H9 (cell line): Measurements from ENCODE around the gene MOCOS. TPM values are rescaled to one million over a fixed set of nuclear protein-coding genes. Genes with fewer than 3 reads are reported as not detected.

Experiments used
- DNase-seq: peaks from one replicate; pipeline ENCODE4 v3.0.0-alpha.2; 2017
- H2AFZ ChIP-seq: one replicate; pipeline ENCODE4 v1.6.1; 2013; ENCODE audit warnings: mild to moderate bottlenecking, low read length, control low read depth, moderate library complexity
- H2AK5ac ChIP-seq: 2 replicates; pipeline ENCODE4 v1.6.1; 2013; ENCODE audit warnings: low read length, control low read depth, mixed read lengths; ENCODE audit not compliant: insufficient read length
- H2BK120ac ChIP-seq: one replicate; pipeline ENCODE4 v1.6.1; 2013; ENCODE audit warnings: low read depth, mild to moderate bottlenecking, low read length, control low read depth, inconsistent platforms; ENCODE audit not compliant: poor library complexity, severe bottlenecking
- H2BK12ac ChIP-seq: 2 replicates; pipeline ENCODE4 v1.6.1; 2013; ENCODE audit warnings: low read length, control low read depth, mixed read lengths, low read depth; ENCODE audit not compliant: insufficient read length
- H2BK15ac ChIP-seq: 2 replicates; pipeline ENCODE4 v1.6.1; 2013; ENCODE audit warnings: low read depth, low read length, control low read depth
- H2BK20ac ChIP-seq: one replicate; pipeline ENCODE4 v1.6.1; 2013; ENCODE audit warnings: low read depth, mild to moderate bottlenecking, low read length, control low read depth, inconsistent platforms; ENCODE audit not compliant: poor library complexity, severe bottlenecking
- H2BK5ac ChIP-seq: 2 replicates; pipeline ENCODE4 v1.6.1; 2013; ENCODE audit warnings: low read length, control low read depth, mixed read lengths; ENCODE audit not compliant: insufficient read length
- H3K14ac ChIP-seq: 2 replicates; pipeline ENCODE4 v1.6.1; 2013; ENCODE audit warnings: low read length, control low read depth; ENCODE audit not compliant: insufficient read depth
- H3K18ac ChIP-seq: 2 replicates; pipeline ENCODE4 v1.6.1; 2013; ENCODE audit warnings: low read depth, mild to moderate bottlenecking, mixed read lengths, low read length, control low read depth; ENCODE audit not compliant: insufficient read length
- H3K23ac ChIP-seq: 2 replicates; pipeline ENCODE4 v1.6.1; 2013; ENCODE audit warnings: low read length, control low read depth, mixed read lengths, low read depth; ENCODE audit not compliant: insufficient read length
- H3K23me2 ChIP-seq: 2 replicates; pipeline ENCODE4 v1.6.1; 2013; ENCODE audit warnings: low read depth, mild to moderate bottlenecking, mixed read lengths, low read length, control low read depth; ENCODE audit not compliant: insufficient read length, poor library complexity, severe bottlenecking
- H3K27ac ChIP-seq: 2 replicates; pipeline ENCODE4 v1.5.1; 2013; ENCODE audit warnings: low read length, control low read depth, mixed read lengths, low read depth; ENCODE audit not compliant: insufficient read length
- H3K27me3 ChIP-seq: 2 replicates; pipeline ENCODE4 v1.6.1; 2013; ENCODE audit warnings: low read length, control low read depth, inconsistent platforms; ENCODE audit not compliant: insufficient read depth
- H3K4ac ChIP-seq: 2 replicates; pipeline ENCODE4 v1.6.1; 2013; ENCODE audit warnings: low read depth, mild to moderate bottlenecking, control low read depth, inconsistent platforms, low read length, moderate library complexity
- H3K4me1 ChIP-seq: 2 replicates; pipeline ENCODE4 v1.6.1; 2013; ENCODE audit warnings: low read length, control low read depth, inconsistent platforms; ENCODE audit not compliant: insufficient read depth
- H3K4me2 ChIP-seq: 2 replicates; pipeline ENCODE4 v1.6.1; 2013; ENCODE audit warnings: low read length, control low read depth, mixed read lengths; ENCODE audit not compliant: insufficient read length, insufficient read depth
- H3K56ac ChIP-seq: 2 replicates; pipeline ENCODE4 v1.6.1; 2013; ENCODE audit warnings: low read depth, mild to moderate bottlenecking, mixed read lengths, low read length, control low read depth; ENCODE audit not compliant: insufficient read length
- H3K79me1 ChIP-seq: 2 replicates; pipeline ENCODE4 v1.6.1; 2013; ENCODE audit warnings: low read depth, mild to moderate bottlenecking, moderate library complexity, low read length, control low read depth, inconsistent platforms; ENCODE audit not compliant: insufficient read depth, poor library complexity, severe bottlenecking
- H3K79me2 ChIP-seq: 2 replicates; pipeline ENCODE4 v1.6.1; 2013; ENCODE audit warnings: low read length, control low read depth, inconsistent platforms; ENCODE audit not compliant: insufficient read depth
- H3K9ac ChIP-seq: 2 replicates; pipeline ENCODE4 v1.6.1; 2013; ENCODE audit warnings: low read length, control low read depth, mixed read lengths; ENCODE audit not compliant: insufficient read length; ENCODE audit errors: extremely low read depth
- H3K9me3 ChIP-seq: one replicate; pipeline ENCODE4 v1.6.1; 2013; ENCODE audit warnings: low read depth, low read length, inconsistent platforms; ENCODE audit not compliant: control insufficient read depth
- H3T11ph ChIP-seq: one replicate; pipeline ENCODE4 v1.6.1; 2013; ENCODE audit warnings: mild to moderate bottlenecking, low read length, control low read depth, inconsistent platforms
- H4K20me1 ChIP-seq: one replicate; pipeline ENCODE4 v1.6.1; 2013; ENCODE audit not compliant: control insufficient read depth, insufficient read length, insufficient read depth
- H4K5ac ChIP-seq: 2 replicates; pipeline ENCODE4 v1.6.1; 2013; ENCODE audit warnings: low read depth, mild to moderate bottlenecking, mixed read lengths, low read length, control low read depth; ENCODE audit not compliant: insufficient read length
- H4K8ac ChIP-seq: replicated peaks from 2 replicates; pipeline ENCODE4 v1.6.1; 2013; ENCODE audit warnings: low read length, control low read depth, mixed read lengths, low read depth; ENCODE audit not compliant: insufficient read length
- H4K91ac ChIP-seq: 2 replicates; pipeline ENCODE4 v1.6.1; 2013; ENCODE audit warnings: low read depth, mild to moderate bottlenecking, moderate library complexity, mixed read lengths, low read length, control low read depth; ENCODE audit not compliant: insufficient read length
- H3K27ac Mint-ChIP-seq, 3 experiments: 2 replicates in 2 of 3; 3 replicates in 1 of 3; pipeline ENCODE4 v1.8.0; 2020 to 2021; ENCODE audit warnings: mixed read lengths in 3 of 3, mild to moderate bottlenecking in 1 of 3, moderate library complexity in 1 of 3
- H3K27me3 Mint-ChIP-seq: 2 replicates; pipeline ENCODE4 v1.8.0; 2021; ENCODE audit warnings: low read depth, mild to moderate bottlenecking, moderate library complexity, mixed read lengths
- H3K36me3 Mint-ChIP-seq, 3 experiments: 2 replicates in 2 of 3; 3 replicates in 1 of 3; pipeline ENCODE4 v1.8.0; 2020 to 2021; ENCODE audit warnings: low read depth in 3 of 3, mixed read lengths in 3 of 3; ENCODE audit not compliant: insufficient read depth in 1 of 3
- H3K4me1 Mint-ChIP-seq, 2 experiments: 2 replicates each; pipeline ENCODE4 v1.8.0; 2020; ENCODE audit warnings: mixed read lengths in 2 of 2
- H3K4me3 Mint-ChIP-seq, 2 experiments: 2 replicates in 1 of 2; 3 replicates in 1 of 2; pipeline ENCODE4 v1.8.0; 2020 to 2021; ENCODE audit warnings: mild to moderate bottlenecking in 2 of 2, mixed read lengths in 2 of 2, moderate library complexity in 1 of 2
- H3K9me3 Mint-ChIP-seq, 2 experiments: 2 replicates in 1 of 2; 3 replicates in 1 of 2; pipeline ENCODE4 v1.8.0; 2020; ENCODE audit warnings: mild to moderate bottlenecking in 2 of 2, mixed read lengths in 2 of 2, moderate library complexity in 1 of 2
- CTCF ChIP-seq: fragments of 200-600 bp; sonication (generic); conservative IDR thresholded peaks from 3 replicates; pipeline ENCODE4 v1.8.0; 2021; ENCODE audit warnings: antibody characterized with exemption, mild to moderate bottlenecking
- WGBS: extraction: QIAGEN DNeasy Blood & Tissue Kit; methylation state at CpG from one replicate; pipeline ENCODE4 v1.1.7; 2013; ENCODE audit warnings: missing lambda C conversion rate, low lambda C conversion rate, mixed read lengths; ENCODE audit not compliant: insufficient read length; ENCODE audit errors: extremely low coverage; 5-methylcytosine and 5-hydroxymethylcytosine counted together
- long read RNA-seq: library from polyadenylated mRNA; unstranded; transcript quantifications from one replicate; pipeline ENCODE4 v2.0.0, GENCODE V29; 2020
- total RNA-seq: library from RNA; stranded (reverse); gene quantifications from 2 replicates; pipeline ENCODE4 v1.2.1, GENCODE V29; 2021

Gene MOCOS
- total RNA-seq = 5.2 and 6.0 TPM in 2 replicates
- long read RNA-seq, full-length matches to known transcripts = 43 of 87 reads
- long read RNA-seq, partial matches to known transcripts = 7 of 87 reads
- long read RNA-seq, other reads (novel, unspliced or antisense) = 37 of 87 reads

GRCh38 chr18:36187193-36187825 is at the start of gene MOCOS:
Gene MOCOS (plus strand): TSS chr18:36187497. CDS start chr18:36187540, 43 bp downstream.
- no CpG with 5 or more reads among the region's 66 CpGs for WGBS
- no peak within 1 kb of the TSS for H3K56ac ChIP-seq
- Mint-ChIP-seq H3K27me3 (peaks cover 53% of the 10 kb centered on the region), H3K4me1 (peaks cover 31 to 37% of the 10 kb centered on the region in 2 experiments), H3K36me3 (peaks cover 5 to 7% (median 5%) of the 10 kb centered on the region in 3 experiments; a peak in 6 of 7 replicates), H3K4me3 (peak within 1 kb of the TSS; percentile 81 to 90), H3K9me3 (no peaks in the 10 kb centered on the region; a peak in 1 of 5 replicates), H3K27ac (no peak within 1 kb of the TSS; a peak in 1 of 7 replicates)
- H2BK20ac ChIP-seq = no peak within 1 kb of the TSS
- H2AFZ ChIP-seq = no peak within 1 kb of the TSS
- no peaks in the 10 kb centered on the region for H4K20me1 ChIP-seq
- peaks cover 4% of the 10 kb centered on the region; the same call in 1 of the 2 replicates for H3K4me1 ChIP-seq
- no peak within 1 kb of the TSS for H2BK5ac ChIP-seq
- H3K4ac ChIP-seq = no peak within 1 kb of the TSS
- H3K27me3 ChIP-seq = peaks cover 5% of the 10 kb centered on the region; the same call in 1 of the 2 replicates
- no peak within 1 kb of the TSS for H2BK12ac ChIP-seq
- H4K8ac ChIP-seq = no peak within 1 kb of the TSS
- H3T11ph ChIP-seq = no peak within 1 kb of the TSS
- peak; percentile 85 for DNase-seq
- no peak within 1 kb of the TSS for H2AK5ac ChIP-seq
- H4K5ac ChIP-seq = no peak within 1 kb of the TSS
- peaks cover 3% of the 10 kb centered on the region; the same call in 1 of the 2 replicates for H3K79me2 ChIP-seq
- H3K23ac ChIP-seq = no peak within 1 kb of the TSS
- H3K79me1 ChIP-seq = no peaks in the 10 kb centered on the region
- TF ChIP-seq CTCF = no peak
- peak within 1 kb of the TSS; percentile 56 for H3K18ac ChIP-seq
- peak within 1 kb of the TSS; percentile 76 for H3K9ac ChIP-seq
- H2BK120ac ChIP-seq = no peak within 1 kb of the TSS
- H4K91ac ChIP-seq = no peak within 1 kb of the TSS
- H3K27ac ChIP-seq = no peak within 1 kb of the TSS
- no peak within 1 kb of the TSS for H2BK15ac ChIP-seq
- peak within 1 kb of the TSS; percentile 59 for H3K4me2 ChIP-seq
- peaks cover 11% of the 10 kb centered on the region for H3K23me2 ChIP-seq
- H3K14ac ChIP-seq = peak within 1 kb of the TSS; percentile 92
- H3K9me3 ChIP-seq = no peaks in the 10 kb centered on the region
